Neural cell (in vitro differentiated cells): Measurements from ENCODE around the gene HAUS3. TPM values are rescaled to one million over a fixed set of nuclear protein-coding genes. Genes with fewer than 3 reads are reported as not detected.

Experiments used
- H2AFZ ChIP-seq: fragments of 200-600, 300-800 bp; sonication (generic), shearing (Covaris generic); 2 replicates; pipeline ENCODE4 v1.6.0; 2014; ENCODE audit warnings: low read depth, mild to moderate bottlenecking, antibody characterized with exemption, low read length, moderate library complexity
- H3F3A ChIP-seq: fragments of 200-600 bp; shearing (Covaris generic); 2 replicates; pipeline ENCODE4 v1.6.1; 2016; ENCODE audit warnings: mild to moderate bottlenecking, moderate library complexity, mixed read lengths, antibody characterized with exemption, low read length; ENCODE audit not compliant: insufficient read depth, poor library complexity, severe bottlenecking
- H3K27ac ChIP-seq: fragments of 200-600, 300-800 bp; sonication (generic), shearing (Covaris generic); 2 replicates; pipeline ENCODE4 v1.5.1; 2014; ENCODE audit warnings: mild to moderate bottlenecking, low read length, moderate library complexity
- H3K27me3 ChIP-seq: fragments of 300-800, 200-600 bp; sonication (generic), shearing (Covaris generic); 2 replicates; pipeline ENCODE4 v1.6.0; 2014; ENCODE audit warnings: mild to moderate bottlenecking, low read depth, low read length, moderate library complexity; ENCODE audit not compliant: insufficient read depth
- H3K36me3 ChIP-seq: fragments of 300-800, 200-600 bp; sonication (generic), shearing (Covaris generic); 2 replicates; pipeline ENCODE4 v1.5.1; 2014; ENCODE audit warnings: mild to moderate bottlenecking, antibody characterized with exemption, low read length, moderate library complexity; ENCODE audit not compliant: insufficient read depth
- H3K4me2 ChIP-seq: fragments of 300-800, 200-600 bp; sonication (generic), shearing (Covaris generic); 2 replicates; pipeline ENCODE4 v1.6.0; 2014; ENCODE audit warnings: mild to moderate bottlenecking, low read length
- H3K4me3 ChIP-seq: fragments of 300-800, 200-600 bp; sonication (generic), shearing (Covaris generic); 2 replicates; pipeline ENCODE4 v1.5.1; 2014; ENCODE audit warnings: mild to moderate bottlenecking, low read length, moderate library complexity
- H3K79me2 ChIP-seq: fragments of 200-600 bp; shearing (Covaris generic); replicated peaks from 2 replicates; pipeline ENCODE4 v1.6.0; 2014; ENCODE audit warnings: mild to moderate bottlenecking, low read length, moderate library complexity; ENCODE audit not compliant: insufficient read depth
- H3K9ac ChIP-seq: fragments of 300-800, 200-600 bp; sonication (generic), shearing (Covaris generic); 2 replicates; pipeline ENCODE4 v1.6.1; 2016; ENCODE audit warnings: mild to moderate bottlenecking, low read length, mixed read lengths
- H3K9me2 ChIP-seq: fragments of 200-600 bp; shearing (Covaris generic); 2 replicates; pipeline ENCODE4 v1.6.1; 2016; ENCODE audit warnings: mild to moderate bottlenecking, low read length, mixed read lengths; ENCODE audit not compliant: insufficient read depth
- H3K9me3 ChIP-seq: fragments of 200-600, 300-800 bp; sonication (generic), shearing (Covaris generic); 2 replicates; pipeline ENCODE4 v1.6.1; 2016; ENCODE audit warnings: mild to moderate bottlenecking, mixed run types, low read length, moderate library complexity, mixed read lengths
- H4K20me1 ChIP-seq: fragments of 200-600 bp; shearing (Covaris generic); 2 replicates; pipeline ENCODE4 v1.6.1; 2016; ENCODE audit warnings: mild to moderate bottlenecking, mixed run types; ENCODE audit not compliant: insufficient read depth
- CTCF ChIP-seq: fragments of 450-650 bp; IDR thresholded peaks from 2 replicates; pipeline ENCODE4 v1.5.1; 2014; ENCODE audit warnings: antibody characterized with exemption, mild to moderate bottlenecking, moderate library complexity; ENCODE audit not compliant: poor library complexity, severe bottlenecking
- EP300 ChIP-seq: fragments of 450-650 bp; conservative IDR thresholded peaks from 2 replicates; pipeline ENCODE4 v1.6.1; 2014; ENCODE audit warnings: antibody characterized with exemption, mild to moderate bottlenecking, moderate library complexity; ENCODE audit not compliant: poor library complexity, severe bottlenecking
- EZH2 ChIP-seq: fragments of 200-600, 300-800 bp; shearing (Covaris generic), sonication (generic); IDR thresholded peaks from 2 replicates; pipeline ENCODE4 v1.6.1; 2014; ENCODE audit warnings: antibody characterized with exemption, low read length, borderline replicate concordance, mild to moderate bottlenecking; ENCODE audit not compliant: insufficient read depth, poor library complexity, severe bottlenecking
- MXI1 ChIP-seq: fragments of 450-650 bp; conservative IDR thresholded peaks from 2 replicates; pipeline ENCODE4 v1.6.1; 2014; ENCODE audit warnings: antibody characterized with exemption, mild to moderate bottlenecking; ENCODE audit not compliant: poor library complexity, severe bottlenecking
- POLR2AphosphoS5 ChIP-seq: IDR thresholded peaks from 2 replicates; pipeline ENCODE4 v1.6.1; 2012
- RAD21 ChIP-seq: fragments of 450-650 bp; conservative IDR thresholded peaks from 2 replicates; pipeline ENCODE4 v1.6.1; 2014; ENCODE audit warnings: antibody characterized with exemption, mild to moderate bottlenecking, moderate library complexity
- SMC3 ChIP-seq: fragments of 450-650 bp; conservative IDR thresholded peaks from 2 replicates; pipeline ENCODE4 v1.6.1; 2014; ENCODE audit warnings: antibody characterized with exemption, mild to moderate bottlenecking, moderate library complexity; ENCODE audit not compliant: poor library complexity
- TAF1 ChIP-seq: IDR thresholded peaks from 2 replicates; pipeline ENCODE4 v1.6.1; 2012; ENCODE audit warnings: low read depth
- polyA plus RNA-seq: library from polyadenylated mRNA; depleted of rRNA; stranded (reverse); fragments of >200 nt; gene quantifications from 2 replicates; pipeline ENCODE4 v1.2.3, GENCODE V29; 2014
- TF ChIP-seq, protein P1 (sequence below): IDR thresholded peaks from 2 replicates; pipeline ENCODE4 v1.6.1; 2012; ENCODE audit warnings: borderline replicate concordance

The HAUS3 gene
- polyA plus RNA-seq, 1 donor from 2014 or later, result 34.2 TPM

DNA sequence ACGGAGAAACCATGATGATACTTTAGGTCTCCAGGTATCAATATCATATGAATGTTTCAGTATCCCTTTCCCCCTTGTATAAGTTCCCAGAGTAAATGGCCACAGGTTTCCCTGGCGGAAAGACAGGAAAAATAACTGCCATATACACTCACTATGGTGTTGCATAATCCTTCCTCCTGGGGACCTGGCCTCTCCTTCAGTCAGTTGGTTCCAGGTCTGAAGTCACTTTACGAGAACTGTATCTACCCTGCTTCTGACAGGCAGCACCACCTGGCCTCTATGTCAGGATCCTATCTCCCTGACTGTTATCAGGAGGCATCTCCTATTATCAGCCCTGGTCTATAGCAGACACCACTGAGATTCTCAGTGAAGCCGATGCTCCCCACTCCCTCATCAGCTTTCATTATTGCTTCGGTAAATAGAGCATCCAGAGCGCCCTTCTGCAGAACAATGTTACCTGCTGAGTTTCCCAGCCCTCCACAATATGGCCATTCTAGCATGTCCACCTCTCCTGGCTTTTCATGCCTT lies 22.6 kb downstream of the HAUS3 start:
- H3K79me2 ChIP-seq, result no peaks in the 10 kb centered on the region
- H3K4me2 ChIP-seq, result no peak overlapping the region
- H3F3A ChIP-seq, result no peaks in the 10 kb centered on the region
- no peaks in the 10 kb centered on the region for H4K20me1 ChIP-seq
- H2AFZ ChIP-seq, result no peak overlapping the region
- no peaks in the 10 kb centered on the region for H3K9me3 ChIP-seq
- H3K27me3 ChIP-seq, result no peaks in the 10 kb centered on the region
- TF ChIP-seq EP300 (no peak), SMC3 (no peak), MXI1 (no peak), TAF1 (no peak), EZH2 (no peak), RAD21 (no peak)
- TF ChIP-seq, protein P1, sequence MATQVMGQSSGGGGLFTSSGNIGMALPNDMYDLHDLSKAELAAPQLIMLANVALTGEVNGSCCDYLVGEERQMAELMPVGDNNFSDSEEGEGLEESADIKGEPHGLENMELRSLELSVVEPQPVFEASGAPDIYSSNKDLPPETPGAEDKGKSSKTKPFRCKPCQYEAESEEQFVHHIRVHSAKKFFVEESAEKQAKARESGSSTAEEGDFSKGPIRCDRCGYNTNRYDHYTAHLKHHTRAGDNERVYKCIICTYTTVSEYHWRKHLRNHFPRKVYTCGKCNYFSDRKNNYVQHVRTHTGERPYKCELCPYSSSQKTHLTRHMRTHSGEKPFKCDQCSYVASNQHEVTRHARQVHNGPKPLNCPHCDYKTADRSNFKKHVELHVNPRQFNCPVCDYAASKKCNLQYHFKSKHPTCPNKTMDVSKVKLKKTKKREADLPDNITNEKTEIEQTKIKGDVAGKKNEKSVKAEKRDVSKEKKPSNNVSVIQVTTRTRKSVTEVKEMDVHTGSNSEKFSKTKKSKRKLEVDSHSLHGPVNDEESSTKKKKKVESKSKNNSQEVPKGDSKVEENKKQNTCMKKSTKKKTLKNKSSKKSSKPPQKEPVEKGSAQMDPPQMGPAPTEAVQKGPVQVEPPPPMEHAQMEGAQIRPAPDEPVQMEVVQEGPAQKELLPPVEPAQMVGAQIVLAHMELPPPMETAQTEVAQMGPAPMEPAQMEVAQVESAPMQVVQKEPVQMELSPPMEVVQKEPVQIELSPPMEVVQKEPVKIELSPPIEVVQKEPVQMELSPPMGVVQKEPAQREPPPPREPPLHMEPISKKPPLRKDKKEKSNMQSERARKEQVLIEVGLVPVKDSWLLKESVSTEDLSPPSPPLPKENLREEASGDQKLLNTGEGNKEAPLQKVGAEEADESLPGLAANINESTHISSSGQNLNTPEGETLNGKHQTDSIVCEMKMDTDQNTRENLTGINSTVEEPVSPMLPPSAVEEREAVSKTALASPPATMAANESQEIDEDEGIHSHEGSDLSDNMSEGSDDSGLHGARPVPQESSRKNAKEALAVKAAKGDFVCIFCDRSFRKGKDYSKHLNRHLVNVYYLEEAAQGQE, result no peak
- H3K4me3 ChIP-seq, result no peak overlapping the region
- no peaks in the 10 kb centered on the region for H3K36me3 ChIP-seq
- H3K9ac ChIP-seq, result no peak overlapping the region
- H3K9me2 ChIP-seq, result no peaks in the 10 kb centered on the region
- no peak overlapping the region for H3K27ac ChIP-seq

GRCh38 chr4:2218436-2218835 lies 23.5 kb downstream of the HAUS3 start:
- Histone ChIP-seq H3K4me2 (no peak overlapping the region), H3K27me3 (no peaks in the 10 kb centered on the region), H4K20me1 (no peaks in the 10 kb centered on the region), H3K27ac (no peak overlapping the region), H3K9me3 (no peaks in the 10 kb centered on the region), H3K79me2 (no peaks in the 10 kb centered on the region), H3K9ac (no peak overlapping the region), H3F3A (no peaks in the 10 kb centered on the region), H3K4me3 (no peak overlapping the region), H2AFZ (no peak overlapping the region), H3K9me2 (no peaks in the 10 kb centered on the region), H3K36me3 (no peaks in the 10 kb centered on the region)
- TF ChIP-seq CTCF, result no peak
- no peak for TF ChIP-seq SMC3
- no peak for TF ChIP-seq RAD21
- no peak for TF ChIP-seq EZH2

DNA sequence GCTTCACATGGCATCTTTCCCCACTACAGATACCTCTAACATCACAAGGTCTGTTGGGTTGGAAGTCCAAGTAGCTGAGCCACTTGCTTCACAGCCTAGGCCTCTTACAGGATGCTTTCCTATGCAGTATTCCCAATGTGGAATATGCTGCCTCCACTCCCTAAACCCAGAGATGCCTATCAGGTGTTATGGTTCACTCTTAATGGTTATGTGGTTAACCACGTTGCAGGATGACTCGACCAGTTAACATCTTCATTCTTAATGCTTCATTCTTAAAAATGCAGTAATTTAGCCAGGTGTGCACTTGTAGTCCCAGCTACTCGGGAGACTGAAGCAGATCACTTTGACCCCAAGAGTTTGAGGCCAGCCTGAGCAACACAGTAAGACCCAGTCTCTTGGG lies 24.2 kb downstream of the HAUS3 start:
- H3K27me3 ChIP-seq, result no peaks in the 10 kb centered on the region
- H2AFZ ChIP-seq, result no peak overlapping the region
- H3K9me3 ChIP-seq, result no peaks in the 10 kb centered on the region
- H4K20me1 ChIP-seq, result no peaks in the 10 kb centered on the region
- H3K4me2 ChIP-seq, result no peak overlapping the region
- no peak for TF ChIP-seq RAD21
- no peak for TF ChIP-seq POLR2AphosphoS5
- no peak for TF ChIP-seq CTCF
- no peak for TF ChIP-seq EZH2
- H3F3A ChIP-seq, result no peaks in the 10 kb centered on the region
- no peaks in the 10 kb centered on the region for H3K9me2 ChIP-seq
- H3K27ac ChIP-seq, result no peak overlapping the region
- H3K36me3 ChIP-seq, result no peaks in the 10 kb centered on the region
- H3K9ac ChIP-seq, result no peak overlapping the region
- H3K79me2 ChIP-seq, result no peaks in the 10 kb centered on the region
- H3K4me3 ChIP-seq, result no peak overlapping the region
